Activated CD4-positive, alpha-beta memory T cell treated with anti-CD3 and anti-CD28 coated beads, Interleukin-2, amount 10 ng/mL, durations not matched to agents 7 days and 5 days (primary cell): ENCODE data around the gene MIER2. TPM values are rescaled to one million over a fixed set of nuclear protein-coding genes. Genes with fewer than 3 reads are reported as not detected.

Experiments
- CTCF ChIA-PET: fragments of 350-600 bp; sonication (Branson Sonifier 250); formaldehyde crosslinking; loops from one replicate; lab custom pipeline; 2021; ENCODE audit warnings: antibody characterized with exemption, inconsistent platforms; lab: Charles Lee
- POLR2A ChIA-PET: fragments of 350-600 bp; sonication (Branson Sonifier 250); formaldehyde crosslinking; loops from one replicate; lab custom pipeline; 2021; ENCODE audit warnings: antibody characterized with exemption; lab: Charles Lee
- DNase-seq: peaks from one replicate; pipeline ENCODE4 v3.0.0-alpha.2; 2020
- H3K27ac Mint-ChIP-seq: one replicate; pipeline ENCODE4 v1.8.0; 2021; ENCODE audit warnings: mild to moderate bottlenecking, mixed read lengths
- H3K27me3 Mint-ChIP-seq: one replicate; pipeline ENCODE4 v1.8.0; 2021; ENCODE audit warnings: mixed read lengths
- H3K36me3 Mint-ChIP-seq: one replicate; pipeline ENCODE4 v1.8.0; 2021; ENCODE audit warnings: low read depth, mixed read lengths
- H3K4me1 Mint-ChIP-seq: one replicate; pipeline ENCODE4 v1.8.0; 2021; ENCODE audit warnings: mixed read lengths
- H3K4me3 Mint-ChIP-seq: one replicate; pipeline ENCODE4 v1.8.0; 2021; ENCODE audit warnings: mild to moderate bottlenecking, mixed read lengths
- H3K9me3 Mint-ChIP-seq: one replicate; pipeline ENCODE4 v1.8.0; 2021; ENCODE audit warnings: mixed read lengths
- total RNA-seq, 2 experiments: library from RNA; stranded (reverse); gene quantifications; one replicate each; pipeline ENCODE4 v1.2.3, GENCODE V29; 2021

MIER2 gene
- total RNA-seq, 2 experiments from 2014 or later, result 17.2 to 20.8 TPM

DNA sequence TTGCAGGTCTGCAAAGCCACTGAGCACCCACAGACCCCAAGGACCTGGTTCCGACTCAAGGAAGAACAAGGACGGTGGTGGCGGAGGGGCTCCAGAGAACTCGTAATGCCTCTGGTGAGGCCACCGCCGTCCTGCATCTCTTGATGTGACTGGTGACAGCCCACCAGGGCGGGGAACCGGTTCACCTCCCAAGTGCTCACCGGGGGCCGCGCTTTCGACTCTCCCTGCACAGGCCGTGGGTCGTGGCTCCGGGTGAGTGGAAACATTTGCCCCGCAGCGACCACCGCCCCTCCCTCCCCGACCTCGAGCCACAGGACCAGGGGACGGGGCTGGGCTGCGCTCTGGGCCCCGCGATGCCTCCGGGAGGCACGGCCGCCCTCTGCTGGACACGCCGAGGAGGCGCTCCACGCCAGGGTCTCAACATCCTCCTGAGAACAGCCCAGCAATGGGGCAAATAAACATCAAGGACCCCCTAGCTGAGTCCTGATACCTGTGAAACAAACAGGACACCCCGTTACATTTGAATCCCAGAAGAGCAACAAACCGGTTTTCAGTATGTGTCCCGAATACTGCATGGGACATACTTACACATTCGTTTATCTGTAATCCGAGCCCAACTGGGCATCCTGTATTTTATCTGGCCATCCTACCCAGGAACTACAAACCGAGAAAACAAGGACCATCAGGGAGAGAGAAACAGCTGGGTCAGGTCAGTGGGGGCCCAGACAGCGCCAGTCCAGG is 49.5 kb downstream of the MIER2 start:
- Mint-ChIP-seq H3K27ac (no peak overlapping the region), H3K36me3 (no peaks in the 10 kb centered on the region), H3K4me1 (peaks cover 4% of the 10 kb centered on the region), H3K27me3 (peaks cover 27% of the 10 kb centered on the region), H3K4me3 (no peak overlapping the region), H3K9me3 (no peaks in the 10 kb centered on the region)
- DNase-seq, result peak; percentile 39
- ChIA-PET CTCF (interaction anchor here (1.2 to 1.4 kb wide), 2 partner anchors 215 kb away, joined by 3 to 6 read pairs; no protein-coding TSS in a partner anchor), POLR2A (no interaction called here)

DNA sequence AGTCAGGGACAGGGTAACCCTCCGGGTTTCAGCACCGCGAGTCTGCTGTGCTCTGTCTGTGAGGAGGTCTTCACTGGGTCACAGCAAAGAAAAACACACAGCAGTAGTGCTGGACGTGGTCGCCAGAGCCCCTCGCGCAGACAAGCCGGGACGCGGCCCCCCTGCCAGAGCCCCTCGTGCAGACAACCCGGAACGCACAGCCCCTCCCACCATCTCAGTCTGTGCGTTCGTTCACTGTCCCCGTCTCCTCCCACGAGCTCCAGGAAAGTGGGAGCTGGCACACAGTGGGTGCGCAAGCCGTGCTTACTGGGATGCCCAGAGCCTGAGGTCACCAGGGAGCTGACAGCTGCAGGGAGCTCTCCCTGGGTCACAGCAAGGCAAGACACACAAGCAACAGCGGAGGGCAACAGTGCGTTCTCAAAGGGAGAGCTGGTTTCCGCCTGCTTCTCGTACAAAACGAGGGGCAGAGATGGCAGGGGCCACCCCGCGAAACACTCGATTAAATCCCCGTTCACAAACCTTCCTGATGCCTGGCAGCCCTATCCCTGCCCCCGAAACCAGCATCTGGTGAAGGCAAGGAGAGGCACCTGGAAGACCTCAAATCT is 50.2 kb downstream of the MIER2 start:
- Mint-ChIP-seq H3K4me3 (no peak overlapping the region), H3K27me3 (peaks cover 32% of the 10 kb centered on the region), H3K4me1 (peaks cover 6% of the 10 kb centered on the region), H3K27ac (no peak overlapping the region), H3K36me3 (no peaks in the 10 kb centered on the region), H3K9me3 (no peaks in the 10 kb centered on the region)
- no peak for DNase-seq
- POLR2A ChIA-PET, result no interaction called here
- CTCF ChIA-PET, result interaction anchor here (1.2 kb wide), 1 partner anchor 216 kb away, joined by 3 read pairs; no protein-coding TSS in a partner anchor

DNA sequence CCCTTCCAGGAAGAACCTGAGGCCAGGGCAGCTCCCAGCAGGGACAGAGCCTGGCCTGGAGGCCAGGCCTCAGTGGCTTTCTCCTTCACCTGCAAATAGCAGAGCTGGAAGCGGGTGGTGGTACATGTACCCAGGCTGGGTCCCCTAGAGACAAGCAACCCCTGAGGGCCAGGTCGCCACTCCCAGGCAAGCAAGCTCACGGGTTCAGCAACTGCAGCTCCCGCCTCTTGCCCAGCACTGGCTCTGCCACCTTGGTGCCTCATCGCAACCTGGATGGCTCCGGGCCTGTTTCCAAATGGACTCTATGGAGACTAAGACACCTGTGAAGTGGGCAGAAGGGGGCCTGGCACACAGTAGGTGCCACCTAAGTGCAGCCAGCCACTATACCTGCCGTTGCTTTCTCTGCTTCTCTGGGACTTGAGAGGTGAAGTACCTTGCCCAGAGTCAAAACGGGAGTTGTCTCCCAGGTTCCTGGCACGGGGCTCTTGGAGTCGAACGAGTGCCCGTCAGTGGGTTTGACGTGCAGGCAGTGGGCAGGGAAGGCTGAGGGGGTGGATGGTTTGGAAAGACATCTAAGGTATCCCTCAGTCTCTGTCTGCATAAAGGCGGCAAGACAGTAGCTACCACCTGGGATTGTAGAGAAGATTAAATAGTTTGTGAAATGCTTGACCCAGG is 51.0 kb downstream of the MIER2 start:
- peaks cover 35% of the 10 kb centered on the region for H3K27me3 Mint-ChIP-seq
- H3K36me3 Mint-ChIP-seq, result no peaks in the 10 kb centered on the region
- no peak overlapping the region for H3K4me3 Mint-ChIP-seq
- ChIA-PET POLR2A (no interaction called here), CTCF (no interaction called here)
- H3K27ac Mint-ChIP-seq, result no peak overlapping the region
- H3K4me1 Mint-ChIP-seq, result peaks cover 6% of the 10 kb centered on the region
- no peaks in the 10 kb centered on the region for H3K9me3 Mint-ChIP-seq
- DNase-seq, result no peak

DNA sequence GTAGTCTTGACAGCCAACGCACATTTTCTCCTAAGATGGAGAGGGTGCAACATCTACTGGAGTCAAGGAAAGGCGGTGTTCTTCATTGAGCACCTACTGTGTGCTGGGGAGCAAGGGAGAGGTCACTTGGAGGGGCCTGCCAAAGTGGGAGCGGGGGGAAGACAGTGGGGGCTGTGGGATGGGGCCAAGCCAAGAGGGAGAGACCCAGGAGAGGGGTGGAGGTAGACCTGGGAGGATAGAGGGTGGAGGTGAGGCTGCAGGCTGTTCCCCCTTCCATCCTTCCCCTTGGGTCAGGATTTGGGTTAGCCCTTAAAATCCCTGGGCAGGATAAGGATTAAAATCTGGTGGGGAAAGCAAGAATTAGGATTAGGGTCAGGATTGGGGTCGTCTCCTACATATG is 51.6 kb downstream of the MIER2 start:
- no peaks in the 10 kb centered on the region for H3K36me3 Mint-ChIP-seq
- peaks cover 35% of the 10 kb centered on the region for H3K27me3 Mint-ChIP-seq
- no peak overlapping the region for H3K27ac Mint-ChIP-seq

DNA sequence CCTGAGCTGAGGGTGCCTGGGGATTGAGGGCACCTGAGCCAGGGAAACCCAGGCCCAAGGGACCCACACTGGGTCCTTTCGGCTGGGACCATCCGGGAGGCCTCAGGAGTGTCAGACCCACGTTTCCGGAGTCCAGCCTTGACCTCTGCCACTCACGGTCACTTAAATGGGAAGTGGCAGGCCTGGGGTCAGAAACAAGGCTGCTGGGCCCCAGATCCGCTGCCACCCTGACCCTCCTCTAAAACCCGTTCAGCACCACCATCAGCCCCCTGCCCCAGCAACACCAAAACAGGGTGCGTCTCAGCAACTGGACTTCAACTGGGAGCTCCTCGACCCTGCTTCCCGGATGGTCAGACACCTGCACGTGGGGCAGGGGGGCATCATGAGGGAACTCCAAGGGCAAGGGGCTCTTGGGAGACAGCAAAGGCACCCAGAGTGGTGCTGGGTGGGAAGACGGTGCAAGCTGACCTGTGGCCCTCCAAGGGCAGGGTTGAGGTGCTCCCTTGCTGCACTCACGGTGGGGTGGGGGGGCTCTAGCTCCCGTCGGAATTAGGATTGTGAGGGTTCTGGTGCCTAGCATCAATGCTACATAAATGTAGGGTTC is 52.2 kb downstream of the MIER2 start:
- Mint-ChIP-seq H3K4me3 (no peak overlapping the region), H3K27ac (no peak overlapping the region), H3K36me3 (no peaks in the 10 kb centered on the region), H3K4me1 (peaks cover 6% of the 10 kb centered on the region), H3K27me3 (peaks cover 35% of the 10 kb centered on the region), H3K9me3 (no peaks in the 10 kb centered on the region)
- ChIA-PET POLR2A (no interaction called here), CTCF (no interaction called here)
- DNase-seq, result no peak

More for the DNA sequence above, 51.6 kb downstream of the MIER2 start:
- Mint-ChIP-seq H3K9me3 (no peaks in the 10 kb centered on the region), H3K4me3 (no peak overlapping the region), H3K4me1 (peaks cover 6% of the 10 kb centered on the region)
- ChIA-PET CTCF (no interaction called here), POLR2A (no interaction called here)
- no peak for DNase-seq

DNA sequence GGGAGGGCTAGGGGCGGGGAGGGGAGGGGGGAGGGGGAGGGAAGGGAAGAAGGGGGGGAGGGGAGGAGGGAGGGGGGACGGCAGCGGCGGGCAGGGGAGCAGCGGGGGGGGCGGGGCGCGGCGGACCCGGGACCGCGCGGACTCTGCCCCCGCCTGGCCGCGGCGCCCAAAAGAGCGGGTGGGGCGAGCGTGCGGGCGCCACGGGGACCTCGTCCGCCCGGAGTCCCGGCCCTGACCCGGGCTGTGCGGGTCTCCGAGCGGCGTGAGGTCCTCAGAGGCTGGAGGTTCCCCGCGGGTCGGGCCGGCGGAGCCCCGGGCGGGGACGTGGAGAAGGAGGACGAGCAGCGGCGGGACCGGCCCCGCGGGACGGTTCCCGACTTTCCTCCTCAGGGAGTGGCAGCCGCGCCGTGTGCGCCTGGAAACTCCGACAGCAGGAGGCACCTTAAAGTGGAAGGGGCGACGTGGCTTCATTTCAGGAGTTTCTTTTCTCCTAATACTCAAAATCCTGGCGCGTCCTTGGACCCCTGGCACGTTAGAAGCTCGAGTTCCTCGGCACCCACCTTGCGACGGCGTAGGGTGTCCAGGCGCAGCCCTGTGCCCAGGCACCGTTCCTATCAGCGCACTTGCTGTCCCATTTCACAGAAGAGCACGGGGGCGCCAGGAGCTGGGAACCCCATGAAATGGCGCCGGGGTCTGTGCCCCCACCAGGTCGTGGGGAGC is 52.9 kb downstream of the MIER2 start:
- Mint-ChIP-seq H3K9me3 (no peaks in the 10 kb centered on the region), H3K27me3 (peaks cover 35% of the 10 kb centered on the region), H3K4me1 (peaks cover 6% of the 10 kb centered on the region), H3K4me3 (no peak overlapping the region), H3K36me3 (no peaks in the 10 kb centered on the region), H3K27ac (no peak overlapping the region)
- CTCF ChIA-PET, result no interaction called here
- no peak for DNase-seq
- POLR2A ChIA-PET, result no interaction called here

DNA sequence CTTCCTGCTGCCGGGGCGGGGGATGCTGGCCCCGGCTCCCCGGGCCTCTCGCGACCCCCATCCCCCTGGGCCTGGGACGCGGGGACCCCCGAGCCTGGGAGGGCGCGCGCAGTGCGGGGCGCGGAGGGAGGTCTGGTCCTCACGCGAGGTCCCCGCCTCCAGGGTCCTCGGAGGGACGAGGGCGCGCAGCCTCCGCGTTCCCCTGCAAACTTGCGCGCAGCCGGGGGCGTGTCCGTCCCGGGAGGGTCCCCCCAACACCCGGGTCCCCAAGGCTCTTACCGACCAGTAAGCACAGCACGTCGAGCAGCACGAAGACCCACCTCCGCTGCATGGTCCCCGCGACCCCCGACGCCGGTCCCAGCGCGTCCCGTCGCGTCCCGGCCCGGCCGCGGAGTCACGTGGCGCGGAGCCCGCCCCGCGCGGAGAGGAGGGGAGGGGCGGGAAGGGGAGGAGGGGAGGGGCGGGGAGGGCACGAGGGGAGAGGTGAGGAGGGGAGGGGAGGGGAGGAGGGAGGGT is 53.5 kb downstream of the MIER2 start, which contains the start of gene PLPP2:
TSS of gene PLPP2 (minus strand) at position 398 of the 516 bp plus-strand sequence. CDS start at position 331, 67 bp downstream.
- Mint-ChIP-seq H3K36me3 (no peaks in the 10 kb centered on the region), H3K9me3 (no peaks in the 10 kb centered on the region), H3K27ac (no peak within 1 kb of the TSS), H3K27me3 (peaks cover 35% of the 10 kb centered on the region), H3K4me3 (no peak within 1 kb of the TSS), H3K4me1 (peaks cover 6% of the 10 kb centered on the region)
- no peak for DNase-seq
- CTCF ChIA-PET, result no interaction called here
- POLR2A ChIA-PET, result no interaction called here

DNA sequence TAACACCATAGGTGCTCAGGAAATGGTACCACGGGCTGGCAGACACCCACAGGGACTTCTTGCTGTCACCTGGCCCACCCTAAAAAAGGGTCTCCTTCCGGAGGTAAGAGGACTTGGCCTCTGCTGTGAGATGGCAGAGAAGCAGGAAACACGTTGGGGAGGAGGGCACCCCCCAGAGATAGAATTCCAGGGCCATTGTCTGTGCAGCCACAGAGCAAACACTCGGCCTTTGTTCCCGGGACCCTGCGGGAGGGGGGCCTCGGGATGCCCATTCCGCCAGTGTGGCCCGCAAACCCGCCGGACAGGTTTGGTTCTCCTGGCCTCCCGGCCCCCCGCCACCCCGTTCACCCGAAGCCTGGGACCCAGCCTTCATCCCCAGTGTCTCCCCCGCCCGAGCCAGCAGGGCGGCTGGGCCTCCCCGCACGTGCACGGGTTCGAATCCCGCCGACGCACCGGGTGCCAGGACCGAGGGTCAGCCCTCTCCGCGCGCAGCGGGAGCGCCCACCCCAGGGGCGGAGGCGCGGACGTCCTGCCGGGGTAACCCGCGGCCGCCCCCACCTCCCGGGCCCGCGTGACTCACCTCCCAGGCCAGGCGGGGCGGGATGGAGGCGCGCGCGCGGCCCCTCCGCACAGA is 54.1 kb downstream of the MIER2 start:
- H3K4me3 Mint-ChIP-seq, result no peak overlapping the region
- DNase-seq, result no peak
- peaks cover 6% of the 10 kb centered on the region for H3K4me1 Mint-ChIP-seq
- H3K27ac Mint-ChIP-seq, result no peak overlapping the region
- peaks cover 35% of the 10 kb centered on the region for H3K27me3 Mint-ChIP-seq
- H3K36me3 Mint-ChIP-seq, result no peaks in the 10 kb centered on the region
- H3K9me3 Mint-ChIP-seq, result no peaks in the 10 kb centered on the region
- POLR2A ChIA-PET, result no interaction called here
- CTCF ChIA-PET, result no interaction called here

DNA sequence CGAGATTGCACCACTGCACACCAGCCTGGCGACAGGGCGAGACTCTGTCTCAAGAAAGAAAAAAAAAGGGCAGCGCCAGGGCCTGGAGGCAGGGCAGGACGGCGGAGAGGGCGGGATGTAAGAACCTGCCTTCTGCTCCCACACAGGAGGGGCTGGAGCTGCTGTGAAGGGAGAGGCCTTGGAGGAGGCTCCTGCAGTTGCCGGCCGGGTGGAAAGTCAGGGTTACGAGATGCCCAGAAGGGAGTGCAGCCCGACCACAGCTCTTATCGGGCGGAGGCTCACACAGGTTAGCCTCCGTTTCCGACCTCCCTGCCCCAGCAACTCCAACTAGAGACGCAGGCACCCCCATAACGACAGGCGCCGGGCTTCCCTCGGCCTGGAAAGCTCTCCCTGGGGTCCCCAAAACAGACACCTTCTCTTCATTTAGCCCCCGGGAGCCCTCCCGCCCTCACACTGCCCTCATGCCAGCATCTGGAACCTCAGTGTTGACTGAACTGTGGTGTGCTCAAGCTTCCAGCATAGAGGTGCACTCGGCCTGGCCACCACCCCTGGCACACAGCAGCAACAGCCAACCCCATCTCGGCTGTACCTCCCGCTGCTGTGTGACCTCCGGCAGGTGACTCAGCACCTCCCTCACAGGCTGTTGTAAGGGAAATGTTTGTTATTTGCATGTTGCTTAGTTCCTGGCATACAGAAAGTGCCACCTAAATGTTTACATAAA is 54.8 kb downstream of the MIER2 start:
- Mint-ChIP-seq H3K4me3 (no peak overlapping the region), H3K4me1 (peaks cover 6% of the 10 kb centered on the region), H3K27me3 (peaks cover 33% of the 10 kb centered on the region), H3K27ac (no peak overlapping the region), H3K36me3 (no peaks in the 10 kb centered on the region), H3K9me3 (no peaks in the 10 kb centered on the region)
- ChIA-PET CTCF (no interaction called here), POLR2A (no interaction called here)
- peak; percentile 34 for DNase-seq

DNA sequence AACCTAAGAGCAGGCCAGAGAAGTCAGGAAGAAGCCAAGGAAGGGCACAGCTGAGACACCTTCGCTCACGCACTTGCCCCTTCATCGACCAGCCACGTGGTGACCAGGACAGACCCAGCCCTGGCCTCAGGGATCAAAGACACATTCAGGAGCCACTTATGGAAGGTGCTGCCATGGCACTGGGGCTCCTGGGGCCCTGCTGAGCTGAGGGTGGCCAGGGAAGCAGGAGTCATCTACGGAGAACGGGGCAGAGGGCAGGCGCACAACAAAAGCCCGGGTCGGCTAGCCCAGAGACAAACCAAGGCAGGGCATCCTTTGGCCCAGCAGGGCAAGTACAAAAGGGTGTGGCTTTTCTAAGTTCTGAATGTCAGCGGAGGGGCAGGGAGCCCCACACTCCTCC is 55.7 kb downstream of the MIER2 start:
- DNase-seq, result no peak
- H3K27ac Mint-ChIP-seq, result no peak overlapping the region
- no peaks in the 10 kb centered on the region for H3K9me3 Mint-ChIP-seq
- H3K27me3 Mint-ChIP-seq, result peaks cover 25% of the 10 kb centered on the region
- CTCF ChIA-PET, result no interaction called here
- no peaks in the 10 kb centered on the region for H3K36me3 Mint-ChIP-seq
- POLR2A ChIA-PET, result no interaction called here
- H3K4me1 Mint-ChIP-seq, result peaks cover 5% of the 10 kb centered on the region
- H3K4me3 Mint-ChIP-seq, result no peak overlapping the region

DNA sequence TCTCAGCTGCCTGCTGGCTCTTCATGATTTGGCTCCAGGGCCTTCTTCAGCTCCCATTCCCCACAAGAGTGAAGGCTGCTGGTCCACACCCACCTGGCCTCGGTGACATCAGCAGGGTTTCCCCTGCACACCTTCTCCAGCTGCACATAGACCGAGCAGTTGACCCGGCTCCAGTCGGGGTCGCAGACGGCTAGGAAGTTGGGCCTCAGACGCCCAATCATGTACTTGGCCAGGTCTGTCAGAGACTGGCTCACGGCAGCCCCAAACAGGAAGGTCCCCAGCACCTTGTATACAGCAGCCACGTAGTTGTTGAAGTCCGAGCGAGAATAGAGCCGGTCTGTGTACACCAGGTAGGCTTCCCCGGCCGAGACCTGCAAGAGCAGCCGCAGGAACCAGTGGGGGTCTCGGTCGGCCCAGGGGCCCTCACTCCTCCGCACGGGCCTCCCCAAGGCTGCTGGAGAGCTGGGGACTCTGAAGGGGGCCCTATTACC is 57.2 kb downstream of the MIER2 start:
- no peak for DNase-seq
- no peaks in the 10 kb centered on the region for H3K9me3 Mint-ChIP-seq
- H3K36me3 Mint-ChIP-seq, result no peaks in the 10 kb centered on the region
- peaks cover 15% of the 10 kb centered on the region for H3K27me3 Mint-ChIP-seq
- no peak overlapping the region for H3K27ac Mint-ChIP-seq
- no peak overlapping the region for H3K4me3 Mint-ChIP-seq
- H3K4me1 Mint-ChIP-seq, result peaks cover 5% of the 10 kb centered on the region
- ChIA-PET POLR2A (no interaction called here), CTCF (interaction anchor here (1.0 kb wide), 1 partner anchor 20 kb away, joined by 3 read pairs; no protein-coding TSS in a partner anchor)
